ENCODE measurements around the gene SIAH3.

Gene SIAH3

DNA sequence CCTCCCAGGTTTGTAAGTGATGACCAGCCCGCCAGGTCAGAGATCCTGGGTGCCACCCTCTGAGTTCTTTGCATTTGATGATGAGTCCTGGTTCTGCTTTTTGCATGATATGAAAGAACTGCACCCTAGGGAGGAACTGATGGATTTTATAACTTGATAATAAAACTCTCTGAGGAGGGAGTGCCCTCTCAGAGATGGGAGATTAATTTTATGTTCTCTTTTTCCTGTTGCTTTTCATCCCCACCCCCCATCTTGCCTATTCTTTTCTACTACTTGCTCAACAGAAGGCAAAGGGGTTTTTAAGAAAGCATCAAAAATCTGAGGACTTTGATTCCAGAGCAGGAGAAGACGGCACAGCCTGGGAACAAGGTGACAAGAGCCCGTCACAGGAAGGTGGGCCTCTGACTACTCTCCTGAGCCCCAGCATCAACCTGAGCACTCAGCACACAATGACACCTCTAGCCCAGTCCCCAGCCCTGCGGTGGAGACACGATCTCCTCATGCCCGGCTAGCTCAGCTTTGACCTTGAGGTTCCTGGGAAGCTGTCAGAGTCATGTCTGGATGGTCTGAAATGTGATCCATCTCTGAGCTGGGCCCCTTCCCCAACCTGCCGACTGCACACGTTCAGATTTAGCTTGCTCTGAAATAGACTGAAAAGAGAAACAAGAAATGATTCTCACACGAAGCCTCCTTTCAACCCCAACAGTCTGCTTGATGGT is 69.1 kb downstream of the SIAH3 start:
- TF ChIP-seq CTCF (IDR thresholded peaks at IDR 0.05; ENCODE audit: extremely low read depth, insufficient read depth, missing control alignments), result no peak
- in situ Hi-C loops (cut with MboI; ENCODE audit: low pct_unique_long_range_greater_than_20kb, low sequenced_read_pairs, unreplicated experiment), result no loop called here
- DNase-seq (ENCODE audit: low spot score), result no peak

- no peak for DNase-seq (ENCODE audit: low spot score)
- in situ Hi-C loops (cut with MboI; ENCODE audit: low pct_unique_long_range_greater_than_20kb, low sequenced_read_pairs, unreplicated experiment), result no loop called here
- TF ChIP-seq CTCF (IDR thresholded peaks at IDR 0.05; ENCODE audit: extremely low read depth, insufficient read depth, missing control alignments), result no peak
Observed at GRCh38 chr13:45781553-45782326, 69.8 kb downstream of the SIAH3 start.

- no peak for DNase-seq (ENCODE audit: low spot score)
- no peak for TF ChIP-seq CTCF (IDR thresholded peaks at IDR 0.05; ENCODE audit: extremely low read depth, insufficient read depth, missing control alignments)
- in situ Hi-C loops (cut with MboI; ENCODE audit: low pct_unique_long_range_greater_than_20kb, low sequenced_read_pairs, unreplicated experiment), result no loop called here
Observed at GRCh38 chr13:45779901-45780300, 71.7 kb downstream of the SIAH3 start.

DNA sequence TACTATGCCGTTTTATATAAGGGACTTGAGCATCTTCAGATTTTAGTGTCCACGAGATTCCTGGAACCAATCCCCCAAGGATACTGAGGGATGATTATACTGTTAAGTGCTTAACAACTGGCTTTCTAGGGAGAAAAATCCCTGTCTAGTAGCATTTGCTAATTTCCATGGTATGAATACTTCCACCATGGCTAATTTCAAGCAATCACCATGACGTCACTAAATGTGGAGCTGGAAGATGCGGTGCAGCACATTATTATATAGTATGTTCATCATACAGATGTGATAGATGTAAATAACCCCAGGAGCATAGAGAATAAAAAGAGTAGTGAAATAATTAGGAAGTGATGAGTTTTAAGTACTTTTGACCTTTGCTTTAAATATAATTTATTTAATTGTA is 72.7 kb downstream of the SIAH3 start:
- no peak for TF ChIP-seq CTCF (IDR thresholded peaks at IDR 0.05; ENCODE audit: extremely low read depth, insufficient read depth, missing control alignments)
- no peak for DNase-seq (ENCODE audit: low spot score)
- in situ Hi-C loops (cut with MboI; ENCODE audit: low pct_unique_long_range_greater_than_20kb, low sequenced_read_pairs, unreplicated experiment), result no loop called here

DNA sequence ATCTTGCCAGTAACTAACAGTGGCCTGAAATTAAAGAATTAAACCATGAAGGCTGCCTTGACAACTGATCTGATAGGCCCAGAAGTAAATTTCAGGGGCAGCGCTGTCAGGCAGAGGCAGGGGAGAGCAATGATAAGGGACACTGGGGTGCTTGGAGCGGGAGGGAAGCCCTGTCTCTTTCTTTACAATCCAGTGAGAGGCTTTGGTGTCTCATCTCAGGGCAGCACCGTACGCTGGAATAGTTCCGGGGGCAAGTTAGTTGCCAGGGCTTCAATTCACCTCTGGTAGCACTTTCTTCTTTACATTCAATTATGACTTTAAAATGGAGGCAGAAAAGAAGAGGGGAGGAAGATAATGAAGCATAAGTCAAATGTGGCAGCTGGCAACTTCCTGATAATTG is 74.8 kb downstream of the SIAH3 start:
- in situ Hi-C loops (cut with MboI; ENCODE audit: low pct_unique_long_range_greater_than_20kb, low sequenced_read_pairs, unreplicated experiment), result no loop called here
- TF ChIP-seq CTCF (IDR thresholded peaks at IDR 0.05; ENCODE audit: extremely low read depth, insufficient read depth, missing control alignments), result no peak
- no peak for DNase-seq (ENCODE audit: low spot score)

DNA sequence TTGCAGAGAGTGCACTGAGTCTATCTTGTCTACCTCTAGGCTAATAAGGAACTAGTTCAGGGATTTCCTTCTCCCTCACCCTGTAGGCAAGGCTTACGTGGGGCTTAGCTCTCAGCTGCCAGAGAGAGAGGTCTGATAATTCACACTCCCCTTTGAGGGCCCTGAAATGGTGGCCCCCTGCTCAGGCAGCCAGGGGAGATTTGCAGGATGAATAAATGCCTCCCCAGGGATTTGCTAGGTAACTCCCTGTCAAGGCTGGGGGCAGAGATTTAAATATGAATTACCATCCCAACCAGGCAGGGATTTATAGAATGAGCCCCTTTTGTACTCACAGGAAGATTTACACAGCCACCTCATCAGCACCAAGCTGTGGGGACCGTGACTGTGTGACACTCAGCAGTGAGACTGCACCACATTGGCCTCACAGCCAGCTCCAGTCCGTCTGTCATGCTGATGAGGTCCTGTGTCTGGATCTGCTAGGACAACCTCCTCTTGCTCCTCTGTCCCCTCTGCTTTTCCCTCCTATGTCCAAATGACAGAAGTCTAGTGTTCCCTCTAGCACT is 76.1 kb downstream of the SIAH3 start:
- TF ChIP-seq CTCF (IDR thresholded peaks at IDR 0.05; ENCODE audit: extremely low read depth, insufficient read depth, missing control alignments), result no peak
- DNase-seq (ENCODE audit: low spot score), result no peak
- in situ Hi-C loops (cut with MboI; ENCODE audit: low pct_unique_long_range_greater_than_20kb, low sequenced_read_pairs, unreplicated experiment), result no loop called here
